Measurements from ENCODE around the gene SOX13.

GRCh38 chr1:204032642-204033235 is 40.2 kb upstream of the SOX13 start:
- TF ChIP-seq CTCF (IDR thresholded peaks at IDR 0.05) (no peak), POLR2A (IDR thresholded peaks at IDR 0.05) (no peak), POLR2AphosphoS5 (IDR thresholded peaks at IDR 0.05; ENCODE audit: insufficient read depth in 1 of 2, low read depth in 1 of 2) (no peak)

Measured in vagina (tissue), 2 donors.